WTC11 (cell line): ENCODE results near the gene OGA. TPM values are rescaled to one million over a fixed set of nuclear protein-coding genes. Genes with fewer than 3 reads are reported as not detected.
A peak's percentile ranks its signal among the peaks of the same experiment; 100 is the strongest.

ENCODE experiments used
- ARID4B ChIP-seq: sonication (generic); formaldehyde crosslinking; IDR thresholded peaks from 2 replicates; pipeline ENCODE4 v1.8.0; 2023; ENCODE audit warnings: missing genetic modification reagents, mild to moderate bottlenecking, borderline replicate concordance
- ATF3 ChIP-seq: sonication (generic); formaldehyde crosslinking; conservative IDR thresholded peaks from 2 replicates; pipeline ENCODE4 v1.8.1; 2022; ENCODE audit warnings: mild to moderate bottlenecking, missing genetic modification reagents
- ESRRA ChIP-seq: sonication (generic); formaldehyde crosslinking; IDR thresholded peaks from 2 replicates; pipeline ENCODE4 v1.8.1; 2022; ENCODE audit warnings: mild to moderate bottlenecking, missing genetic modification reagents, borderline replicate concordance
- HMGA2 ChIP-seq: fragments of 250-450 bp; sonication (Bioruptor Pico); IDR thresholded peaks from 2 replicates; pipeline ENCODE4 v1.4.0; 2021; ENCODE audit warnings: mild to moderate bottlenecking, moderate library complexity
- MYBL2 ChIP-seq: sonication (generic); formaldehyde crosslinking; IDR thresholded peaks from 2 replicates; pipeline ENCODE4 v1.8.1; 2023; ENCODE audit warnings: mild to moderate bottlenecking, moderate library complexity, missing genetic modification reagents
- NFE2L1 ChIP-seq: sonication (generic); formaldehyde crosslinking; IDR thresholded peaks from 2 replicates; pipeline ENCODE4 v1.8.1; 2023; ENCODE audit warnings: missing genetic modification reagents
- PRDM15 ChIP-seq: sonication (generic); formaldehyde crosslinking; IDR thresholded peaks from 2 replicates; pipeline ENCODE4 v1.8.0; 2022; ENCODE audit warnings: missing genetic modification reagents
- PRRX2 ChIP-seq: fragments of 250-450 bp; sonication (Bioruptor Pico); IDR thresholded peaks from 2 replicates; pipeline ENCODE4 v1.8.0; 2021; ENCODE audit warnings: mild to moderate bottlenecking
- SOX15 ChIP-seq: fragments of 250-450 bp; sonication (Bioruptor Pico); IDR thresholded peaks from 2 replicates; pipeline ENCODE4 v1.9.0; 2021; ENCODE audit warnings: mild to moderate bottlenecking
- STAT6 ChIP-seq: sonication (generic); formaldehyde crosslinking; conservative IDR thresholded peaks from 2 replicates; pipeline ENCODE4 v1.8.1; 2023; ENCODE audit warnings: mild to moderate bottlenecking, low read depth, missing genetic modification reagents, moderate library complexity
- ZBTB21 ChIP-seq: sonication (generic); formaldehyde crosslinking; IDR thresholded peaks from 2 replicates; pipeline ENCODE4 v1.8.1; 2023; ENCODE audit warnings: mild to moderate bottlenecking, missing genetic modification reagents, borderline replicate concordance
- ZBTB43 ChIP-seq: sonication (generic); formaldehyde crosslinking; IDR thresholded peaks from 2 replicates; pipeline ENCODE4 v1.8.1; 2023; ENCODE audit warnings: mild to moderate bottlenecking, missing genetic modification reagents
- ZMAT4 ChIP-seq: fragments of 250-450 bp; sonication (Bioruptor Pico); IDR thresholded peaks from 2 replicates; pipeline ENCODE4 v1.9.0; 2021; ENCODE audit warnings: mild to moderate bottlenecking
- ZNF263 ChIP-seq: sonication (generic); formaldehyde crosslinking; IDR thresholded peaks from 2 replicates; pipeline ENCODE4 v1.8.1; 2022; ENCODE audit warnings: low read depth, mild to moderate bottlenecking, moderate library complexity, missing genetic modification reagents
- ZNF281 ChIP-seq: sonication (generic); formaldehyde crosslinking; IDR thresholded peaks from 2 replicates; pipeline ENCODE4 v1.8.0; 2023; ENCODE audit warnings: mild to moderate bottlenecking, missing genetic modification reagents
- ZNF317 ChIP-seq: sonication (generic); formaldehyde crosslinking; IDR thresholded peaks from 2 replicates; pipeline ENCODE4 v1.8.1; 2023; ENCODE audit warnings: low read depth, mild to moderate bottlenecking, moderate library complexity, missing genetic modification reagents, borderline replicate concordance
- ZNF416 ChIP-seq: fragments of 250-450 bp; sonication (Bioruptor Pico); IDR thresholded peaks from 2 replicates; pipeline ENCODE4 v1.9.0; 2021; ENCODE audit warnings: mild to moderate bottlenecking, inconsistent platforms
- ZNF423 ChIP-seq: fragments of 250-450 bp; sonication (Bioruptor Pico); IDR thresholded peaks from 2 replicates; pipeline ENCODE4 v2.1.2; 2022; ENCODE audit warnings: mild to moderate bottlenecking, moderate library complexity
- ZNF512 ChIP-seq: sonication (generic); formaldehyde crosslinking; IDR thresholded peaks from 2 replicates; pipeline ENCODE4 v1.8.1; 2022; ENCODE audit warnings: missing genetic modification reagents, borderline replicate concordance
- total RNA-seq: library from RNA; stranded (reverse); gene quantifications from 3 replicates; pipeline ENCODE4 v1.2.3, GENCODE V29; 2021

The OGA gene
- total RNA-seq, 1 experiment from 2014 or later, result 111 TPM

- no peak for TF ChIP-seq ZNF512
- TF ChIP-seq PRRX2 (CRISPR knock-in tag), result no peak
- 0 out of 2 replicates have a peak, but pooled peaks have one; percentile 23 for TF ChIP-seq ZBTB21 (CRISPR knock-in tag)
- peak; percentile 78; the same call in 1 of the 2 replicates for TF ChIP-seq ZNF423
- no peak for TF ChIP-seq SOX15 (CRISPR knock-in tag)
- no peak for TF ChIP-seq STAT6 (CRISPR knock-in tag)
- TF ChIP-seq ATF3, result no peak
- 0 out of 2 replicates have a peak, but pooled peaks have one; percentile 8 for TF ChIP-seq ZBTB43 (CRISPR knock-in tag)
- TF ChIP-seq PRDM15 (CRISPR knock-in tag), result no peak
- no peak for TF ChIP-seq ZNF317 (CRISPR knock-in tag)
- TF ChIP-seq ESRRA (CRISPR knock-in tag), result no peak
- TF ChIP-seq ZNF263 (CRISPR knock-in tag), result no peak
- peak; percentile 79; the same call in 1 of the 2 replicates for TF ChIP-seq NFE2L1 (CRISPR knock-in tag)
- peak; percentile 56; the same call in 1 of the 2 replicates for TF ChIP-seq MYBL2 (CRISPR knock-in tag)
- TF ChIP-seq ZNF416 (CRISPR knock-in tag), result no peak
- peak; percentile 22; the same call in 1 of the 2 replicates for TF ChIP-seq ZNF281 (CRISPR knock-in tag)
- TF ChIP-seq ARID4B (CRISPR knock-in tag), result no peak
- no peak for TF ChIP-seq ZMAT4 (CRISPR knock-in tag)
- no peak for TF ChIP-seq HMGA2 (CRISPR knock-in tag)
These were observed 39.3 kb downstream of the OGA start (continued) for GRCh38 chr10:101778781-101779543.
